Hepatic stellate cell (primary cell): ENCODE measurements around the gene PCNT.
"Not testable (repeated sequence)": the region's sequence is repeated elsewhere in the genome, so short reads cannot be mapped to it uniquely, and the experiment has no call there.

Experiments used
- DNase-seq: peaks from one replicate; pipeline ENCODE4 v3.0.0; 2011; ENCODE audit warnings: low spot score

The PCNT gene

GRCh38 chr21:46304955-46305354 is 19.0 kb upstream of the PCNT start:
- no peak for DNase-seq

- DNase-seq = peak; percentile 27
These were observed 16.3 kb upstream of the PCNT start for GRCh38 chr21:46307625-46308024.

- no peak for DNase-seq
These were observed 15.5 kb upstream of the PCNT start for GRCh38 chr21:46308431-46308830.

- DNase-seq = not testable (repeated sequence)
These were observed 13.7 kb upstream of the PCNT start for GRCh38 chr21:46310260-46310659.

GRCh38 chr21:46311568-46311967 is 12.4 kb upstream of the PCNT start:
- no peak for DNase-seq

GRCh38 chr21:46312949-46313348 is 11.0 kb upstream of the PCNT start:
- DNase-seq = no peak

- DNase-seq = no peak
These were observed 9.4 kb upstream of the PCNT start for GRCh38 chr21:46314441-46315020.

- DNase-seq = no peak
These were observed 7.1 kb upstream of the PCNT start for GRCh38 chr21:46316708-46317324.

GRCh38 chr21:46317710-46318463 is 6.1 kb upstream of the PCNT start:
- DNase-seq = no peak

- no peak for DNase-seq
These were observed 5.5 kb upstream of the PCNT start for GRCh38 chr21:46318464-46318845.

- DNase-seq = no peak
These were observed 4.8 kb upstream of the PCNT start for GRCh38 chr21:46319186-46319585.

- no peak for DNase-seq
These were observed 3.6 kb upstream of the PCNT start for GRCh38 chr21:46320331-46320801.

GRCh38 chr21:46322351-46323226 is 1.4 kb upstream of the PCNT start:
- peak; percentile 66 for DNase-seq

- DNase-seq = peak; percentile 25
These were observed 688 bp upstream of the PCNT start for GRCh38 chr21:46323227-46323709.

GRCh38 chr21:46324390-46325072 is 575 bp downstream of the PCNT start:
- DNase-seq = peak; percentile 93

- DNase-seq = peak; percentile 68
These were observed 1.3 kb downstream of the PCNT start for GRCh38 chr21:46325073-46325912.

GRCh38 chr21:46326110-46326703 is 2.3 kb downstream of the PCNT start:
- DNase-seq = no peak

GRCh38 chr21:46327711-46328110 is 3.8 kb downstream of the PCNT start:
- no peak for DNase-seq

- no peak for DNase-seq
These were observed 4.2 kb downstream of the PCNT start for GRCh38 chr21:46328151-46328550.

GRCh38 chr21:46329796-46330195 is 5.8 kb downstream of the PCNT start:
- no peak for DNase-seq
